Measurements from ENCODE around the gene CHMP2A.
A peak's percentile ranks its signal among the peaks of the same experiment; 100 is the strongest.
"Not testable (repeated sequence)": the region's sequence is repeated elsewhere in the genome, so short reads cannot be mapped to it uniquely, and the experiment has no call there.

Gene CHMP2A

GRCh38 chr19:58513694-58514563 lies 41.0 kb downstream of the CHMP2A start:
- peak; percentile 54 for TF ChIP-seq CTCF (IDR thresholded peaks at IDR 0.05; ENCODE audit: low read depth, low read length, missing control alignments)
- H3K4me3 ChIP-seq (ENCODE audit: low read depth, low read length) = peak overlapping the region; percentile 56
- H3K27ac ChIP-seq = no peak overlapping the region
- H3K36me3 ChIP-seq (replicated peaks) = peaks cover 15% of the 10 kb centered on the region
- no peaks in the 10 kb centered on the region for H3K27me3 ChIP-seq (replicated peaks)
- in situ Hi-C loops (cut with HindIII; ENCODE audit: low pct_ligation_motif_present, low sequenced_read_pairs) = no loop called here
- peak; percentile 62 for DNase-seq

GRCh38 chr19:58513213-58513693 lies 41.7 kb downstream of the CHMP2A start:
- no peak for DNase-seq
- in situ Hi-C loops (cut with HindIII; ENCODE audit: low pct_ligation_motif_present, low sequenced_read_pairs) = no loop called here
- Histone ChIP-seq H3K36me3 (replicated peaks) (peaks cover 15% of the 10 kb centered on the region), H3K27me3 (replicated peaks) (no peaks in the 10 kb centered on the region), H3K27ac (no peak overlapping the region), H3K4me3 (ENCODE audit: low read depth, low read length) (no peak overlapping the region)
- no peak for TF ChIP-seq CTCF (IDR thresholded peaks at IDR 0.05; ENCODE audit: low read depth, low read length, missing control alignments)

- in situ Hi-C loops (cut with HindIII; ENCODE audit: low pct_ligation_motif_present, low sequenced_read_pairs) = no loop called here
- no peak within 1 kb of the TSS for H3K4me3 ChIP-seq (ENCODE audit: low read depth, low read length)
- DNase-seq = no peak
Measured at GRCh38 chr19:58511353-58512208, 43.3 kb downstream of the CHMP2A start, which contains the start of gene SLC27A5. TSS of gene SLC27A5 (minus strand) at chr19:58511992. CDS start at chr19:58511955, 37 bp downstream.

GRCh38 chr19:58510084-58510862 lies 44.6 kb downstream of the CHMP2A start:
- no peak for TF ChIP-seq CTCF (IDR thresholded peaks at IDR 0.05; ENCODE audit: low read depth, low read length, missing control alignments)
- in situ Hi-C loops (cut with HindIII; ENCODE audit: low pct_ligation_motif_present, low sequenced_read_pairs) = no loop called here
- H3K27ac ChIP-seq = no peak overlapping the region
- DNase-seq = no peak
- H3K27me3 ChIP-seq (replicated peaks) = no peaks in the 10 kb centered on the region
- H3K4me3 ChIP-seq (ENCODE audit: low read depth, low read length) = no peak overlapping the region
- no peaks in the 10 kb centered on the region for H3K36me3 ChIP-seq (replicated peaks)

More at GRCh38 chr19:58511353-58512208, 43.3 kb downstream of the CHMP2A start, which contains the start of gene SLC27A5:
- H3K27me3 ChIP-seq (replicated peaks) = no peaks in the 10 kb centered on the region
- TF ChIP-seq CTCF (IDR thresholded peaks at IDR 0.05; ENCODE audit: low read depth, low read length, missing control alignments) = no peak
- H3K36me3 ChIP-seq (replicated peaks) = peaks cover 6% of the 10 kb centered on the region
- no peak within 1 kb of the TSS for H3K27ac ChIP-seq

GRCh38 chr19:58509731-58510083 lies 45.2 kb downstream of the CHMP2A start:
- no peak overlapping the region for H3K4me3 ChIP-seq (ENCODE audit: low read depth, low read length)
- no peaks in the 10 kb centered on the region for H3K36me3 ChIP-seq (replicated peaks)
- in situ Hi-C loops (cut with HindIII; ENCODE audit: low pct_ligation_motif_present, low sequenced_read_pairs) = no loop called here
- no peaks in the 10 kb centered on the region for H3K27me3 ChIP-seq (replicated peaks)
- no peak for DNase-seq
- no peak overlapping the region for H3K27ac ChIP-seq
- TF ChIP-seq CTCF (IDR thresholded peaks at IDR 0.05; ENCODE audit: low read depth, low read length, missing control alignments) = no peak

GRCh38 chr19:58507602-58508223 lies 47.2 kb downstream of the CHMP2A start:
- H3K36me3 ChIP-seq (replicated peaks); H3K4me3 ChIP-seq (ENCODE audit: low read depth, low read length); H3K27me3 ChIP-seq (replicated peaks); in situ Hi-C loops (cut with HindIII; ENCODE audit: low pct_ligation_motif_present, low sequenced_read_pairs); H3K27ac ChIP-seq; DNase-seq: not testable (repeated sequence)

All from brain microvascular endothelial cell (primary cell).